GM23338 (cell line): ENCODE results near the gene PCCB. TPM values are rescaled to one million over a fixed set of nuclear protein-coding genes. Genes with fewer than 3 reads are reported as not detected.

Experiments used
- ATAC-seq: fragments of 200-7000 bp; cut with Tn5 transposase; 3 replicates; pipeline ENCODE4 v1.9.1; 2020
- DNase-seq: peaks from one replicate; pipeline ENCODE4 v3.0.0-alpha.2; 2015; ENCODE audit warnings: low spot score
- H2AFZ ChIP-seq: fragments of 200-600 bp; sonication (generic); 2 replicates; pipeline ENCODE4 v1.8.0; 2016; ENCODE audit warnings: antibody characterized with exemption, mild to moderate bottlenecking, moderate library complexity
- H3F3A ChIP-seq: fragments of 200-600 bp; sonication (generic); replicated peaks from 2 replicates; pipeline ENCODE4 v1.8.0; 2017; ENCODE audit warnings: antibody characterized with exemption, mixed run types, low read depth
- H3K27ac ChIP-seq: fragments of 200-600 bp; sonication (generic); 2 replicates; pipeline ENCODE4 v1.6.1; 2016; ENCODE audit warnings: low read depth
- H3K27me3 ChIP-seq: fragments of 200-600 bp; sonication (generic); 2 replicates; pipeline ENCODE4 v1.8.0; 2016; ENCODE audit warnings: mild to moderate bottlenecking, mixed run types, moderate library complexity; ENCODE audit not compliant: insufficient read depth
- H3K36me3 ChIP-seq: fragments of 200-600 bp; sonication (generic); 2 replicates; pipeline ENCODE4 v1.8.0; 2016; ENCODE audit warnings: mild to moderate bottlenecking; ENCODE audit not compliant: insufficient read depth
- H3K4me1 ChIP-seq: fragments of 200-600 bp; sonication (generic); 2 replicates; pipeline ENCODE4 v1.8.0; 2016; ENCODE audit warnings: mild to moderate bottlenecking, moderate library complexity; ENCODE audit not compliant: insufficient read depth
- H3K4me2 ChIP-seq: fragments of 200-600 bp; sonication (generic); 2 replicates; pipeline ENCODE4 v1.7.1; 2017; ENCODE audit warnings: mixed run types
- H3K4me3 ChIP-seq: fragments of 200-600 bp; sonication (generic); 2 replicates; pipeline ENCODE4 v1.6.1; 2016; ENCODE audit warnings: mixed run types
- H3K79me2 ChIP-seq: fragments of 200-600 bp; sonication (generic); replicated peaks from 2 replicates; pipeline ENCODE4 v1.8.0; 2017; ENCODE audit warnings: mild to moderate bottlenecking; ENCODE audit not compliant: insufficient read depth
- H3K9me2 ChIP-seq: fragments of 200-600 bp; sonication (generic); 2 replicates; pipeline ENCODE4 v1.8.0; 2017; ENCODE audit not compliant: insufficient read depth
- H4K20me1 ChIP-seq: fragments of 200-600 bp; sonication (generic); replicated peaks from 2 replicates; pipeline ENCODE4 v1.8.0; 2017; ENCODE audit warnings: mild to moderate bottlenecking; ENCODE audit not compliant: insufficient read depth
- H3K27ac Mint-ChIP-seq: 2 replicates; pipeline ENCODE4 v1.8.0; 2020; ENCODE audit warnings: inconsistent platforms, mild to moderate bottlenecking, moderate library complexity, mixed read lengths
- H3K27me3 Mint-ChIP-seq: 3 replicates; pipeline ENCODE4 v1.8.0; 2022; ENCODE audit warnings: low read depth, mild to moderate bottlenecking, moderate library complexity, mixed read lengths, inconsistent platforms; ENCODE audit not compliant: insufficient read depth, poor library complexity
- H3K36me3 Mint-ChIP-seq: 3 replicates; pipeline ENCODE4 v1.8.0; 2021; ENCODE audit warnings: low read depth, mild to moderate bottlenecking, inconsistent platforms, moderate library complexity, mixed read lengths
- H3K4me1 Mint-ChIP-seq: 3 replicates; pipeline ENCODE4 v1.8.0; 2020; ENCODE audit warnings: mild to moderate bottlenecking, inconsistent platforms, mixed read lengths
- H3K4me3 Mint-ChIP-seq: 3 replicates; pipeline ENCODE4 v1.8.0; 2021; ENCODE audit warnings: moderate library complexity, mild to moderate bottlenecking, inconsistent platforms, mixed read lengths
- H3K9me3 Mint-ChIP-seq: 3 replicates; pipeline ENCODE4 v1.8.0; 2020; ENCODE audit warnings: moderate library complexity, mild to moderate bottlenecking, inconsistent platforms, mixed read lengths
- CREB1 ChIP-seq: fragments of 250-450 bp; sonication (Bioruptor Pico); IDR thresholded peaks from 2 replicates; pipeline ENCODE4 v1.5.0; 2020; ENCODE audit warnings: low read depth, mild to moderate bottlenecking, moderate library complexity
- EZH2 ChIP-seq: fragments of 200-600 bp; sonication (generic); IDR thresholded peaks from one replicate; pipeline ENCODE4 v1.8.0; 2017; ENCODE audit warnings: antibody characterized with exemption, mild to moderate bottlenecking, low read depth; ENCODE audit not compliant: unreplicated experiment
- EZH2phosphoT487 ChIP-seq: fragments of 200-600 bp; sonication (generic); IDR thresholded peaks from one replicate; pipeline ENCODE4 v1.8.1; 2018; ENCODE audit warnings: antibody characterized with exemption; ENCODE audit not compliant: unreplicated experiment
- JUNB ChIP-seq: IDR thresholded peaks from one replicate; pipeline ENCODE4 v1.6.1; 2016; ENCODE audit warnings: antibody characterized with exemption; ENCODE audit not compliant: unreplicated experiment
- NANOG ChIP-seq: IDR thresholded peaks from 2 replicates; pipeline ENCODE4 v1.6.1; 2016; ENCODE audit warnings: antibody characterized with exemption, borderline replicate concordance
- POLR2AphosphoS5 ChIP-seq: IDR thresholded peaks from 2 replicates; pipeline ENCODE4 v1.6.1; 2016; ENCODE audit warnings: antibody characterized with exemption, low read depth
- STAT1 ChIP-seq: IDR thresholded peaks from one replicate; pipeline ENCODE4 v1.6.1; 2016; ENCODE audit warnings: antibody characterized with exemption; ENCODE audit not compliant: unreplicated experiment
- ZNF114 ChIP-seq: fragments of 250-450 bp; sonication (Bioruptor Pico); IDR thresholded peaks from 2 replicates; pipeline ENCODE4 v1.5.0; 2020; ENCODE audit warnings: mild to moderate bottlenecking, moderate library complexity
- ZNF331 ChIP-seq: fragments of 250-450 bp; sonication (Bioruptor Pico); IDR thresholded peaks from 2 replicates; pipeline ENCODE4 v1.5.0; 2020; ENCODE audit warnings: low read depth, mild to moderate bottlenecking, moderate library complexity
- polyA plus RNA-seq: library from polyadenylated mRNA; unstranded; fragments of >200 nt; fragmentation: Nextera tagmentation; extraction: Ambion mirVana; gene quantifications from 2 replicates; pipeline ENCODE4 v1.2.1, GENCODE V29; 2016
- total RNA-seq: library from RNA; depleted of rRNA; stranded (reverse); fragments of >200 nt; shearing (Covaris generic); gene quantifications from 2 replicates; pipeline ENCODE4 v1.2.3, GENCODE V29; 2014
- TF ChIP-seq, protein P1 (sequence below), 2 experiments: fragments of 200-600 bp in 1 of 2; sonication (generic) in 1 of 2; conservative IDR thresholded peaks; 2 replicates each; pipeline versions ENCODE4 v1.5.1 to v1.6.1; 2016 to 2017; ENCODE audit warnings: antibody characterized with exemption in 2 of 2, low read depth in 2 of 2, mild to moderate bottlenecking in 2 of 2, moderate library complexity in 1 of 2
- TF ChIP-seq, protein P2 (sequence below): IDR thresholded peaks from 2 replicates; pipeline ENCODE4 v1.6.1; 2016; ENCODE audit warnings: antibody characterized with exemption
- TF ChIP-seq, protein P3 (sequence below): fragments of 250-450 bp; sonication (Bioruptor Pico); IDR thresholded peaks from 2 replicates; pipeline ENCODE4 v1.5.0; 2020; ENCODE audit warnings: mild to moderate bottlenecking, moderate library complexity
- TF ChIP-seq, protein P4 (sequence below): IDR thresholded peaks from one replicate; pipeline ENCODE4 v1.6.1; 2018; ENCODE audit warnings: antibody characterized with exemption; ENCODE audit not compliant: unreplicated experiment

The PCCB gene
- total and polyA plus RNA-seq, 2 experiments from 2014 or later: 42.7 to 76.8 TPM

DNA sequence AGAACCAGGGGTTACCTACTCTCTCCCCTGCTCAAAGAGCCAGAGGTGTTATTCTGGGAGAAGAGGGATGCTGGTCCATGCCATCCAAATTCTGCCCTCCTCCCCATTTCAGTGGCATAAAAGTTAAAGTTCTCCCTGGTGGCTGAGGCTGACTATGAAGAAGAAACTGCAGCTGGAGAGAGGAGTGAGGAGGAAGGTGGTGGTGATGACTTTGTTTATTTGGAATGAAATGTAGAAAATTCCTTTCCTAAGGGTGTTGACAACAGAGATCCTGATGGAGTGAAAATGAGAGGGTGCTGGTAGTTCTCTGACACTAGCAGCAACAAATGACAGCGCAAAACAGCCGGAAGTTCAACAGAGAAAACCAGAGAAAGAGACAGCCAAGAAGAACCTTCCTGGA, 100.4 kb downstream of the PCCB start:
- H3F3A ChIP-seq: no peaks in the 10 kb centered on the region
- no peaks in the 10 kb centered on the region for H4K20me1 ChIP-seq
- no peak overlapping the region for H3K4me3 Mint-ChIP-seq
- no peak overlapping the region for H3K4me3 ChIP-seq
- peaks cover 12% of the 10 kb centered on the region for H3K4me1 Mint-ChIP-seq
- no peaks in the 10 kb centered on the region; the same call in 1 of the 2 replicates for H3K4me1 ChIP-seq
- 0 out of 3 replicates have a peak, but pooled peaks cover 4% of the 10 kb centered on the region for H3K36me3 Mint-ChIP-seq
- no peak overlapping the region for H3K4me2 ChIP-seq
- TF ChIP-seq EZH2phosphoT487: no peak
- TF ChIP-seq CREB1 (CRISPR knock-in tag): no peak
- TF ChIP-seq, protein P1, sequence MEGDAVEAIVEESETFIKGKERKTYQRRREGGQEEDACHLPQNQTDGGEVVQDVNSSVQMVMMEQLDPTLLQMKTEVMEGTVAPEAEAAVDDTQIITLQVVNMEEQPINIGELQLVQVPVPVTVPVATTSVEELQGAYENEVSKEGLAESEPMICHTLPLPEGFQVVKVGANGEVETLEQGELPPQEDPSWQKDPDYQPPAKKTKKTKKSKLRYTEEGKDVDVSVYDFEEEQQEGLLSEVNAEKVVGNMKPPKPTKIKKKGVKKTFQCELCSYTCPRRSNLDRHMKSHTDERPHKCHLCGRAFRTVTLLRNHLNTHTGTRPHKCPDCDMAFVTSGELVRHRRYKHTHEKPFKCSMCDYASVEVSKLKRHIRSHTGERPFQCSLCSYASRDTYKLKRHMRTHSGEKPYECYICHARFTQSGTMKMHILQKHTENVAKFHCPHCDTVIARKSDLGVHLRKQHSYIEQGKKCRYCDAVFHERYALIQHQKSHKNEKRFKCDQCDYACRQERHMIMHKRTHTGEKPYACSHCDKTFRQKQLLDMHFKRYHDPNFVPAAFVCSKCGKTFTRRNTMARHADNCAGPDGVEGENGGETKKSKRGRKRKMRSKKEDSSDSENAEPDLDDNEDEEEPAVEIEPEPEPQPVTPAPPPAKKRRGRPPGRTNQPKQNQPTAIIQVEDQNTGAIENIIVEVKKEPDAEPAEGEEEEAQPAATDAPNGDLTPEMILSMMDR (conservative IDR thresholded peaks at IDR 0.05; ENCODE audit: low read depth in 2 of 2): no peak
- TF ChIP-seq, protein P2, sequence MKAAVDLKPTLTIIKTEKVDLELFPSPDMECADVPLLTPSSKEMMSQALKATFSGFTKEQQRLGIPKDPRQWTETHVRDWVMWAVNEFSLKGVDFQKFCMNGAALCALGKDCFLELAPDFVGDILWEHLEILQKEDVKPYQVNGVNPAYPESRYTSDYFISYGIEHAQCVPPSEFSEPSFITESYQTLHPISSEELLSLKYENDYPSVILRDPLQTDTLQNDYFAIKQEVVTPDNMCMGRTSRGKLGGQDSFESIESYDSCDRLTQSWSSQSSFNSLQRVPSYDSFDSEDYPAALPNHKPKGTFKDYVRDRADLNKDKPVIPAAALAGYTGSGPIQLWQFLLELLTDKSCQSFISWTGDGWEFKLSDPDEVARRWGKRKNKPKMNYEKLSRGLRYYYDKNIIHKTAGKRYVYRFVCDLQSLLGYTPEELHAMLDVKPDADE: no peak
- TF ChIP-seq STAT1: no peak
- TF ChIP-seq, protein P3, sequence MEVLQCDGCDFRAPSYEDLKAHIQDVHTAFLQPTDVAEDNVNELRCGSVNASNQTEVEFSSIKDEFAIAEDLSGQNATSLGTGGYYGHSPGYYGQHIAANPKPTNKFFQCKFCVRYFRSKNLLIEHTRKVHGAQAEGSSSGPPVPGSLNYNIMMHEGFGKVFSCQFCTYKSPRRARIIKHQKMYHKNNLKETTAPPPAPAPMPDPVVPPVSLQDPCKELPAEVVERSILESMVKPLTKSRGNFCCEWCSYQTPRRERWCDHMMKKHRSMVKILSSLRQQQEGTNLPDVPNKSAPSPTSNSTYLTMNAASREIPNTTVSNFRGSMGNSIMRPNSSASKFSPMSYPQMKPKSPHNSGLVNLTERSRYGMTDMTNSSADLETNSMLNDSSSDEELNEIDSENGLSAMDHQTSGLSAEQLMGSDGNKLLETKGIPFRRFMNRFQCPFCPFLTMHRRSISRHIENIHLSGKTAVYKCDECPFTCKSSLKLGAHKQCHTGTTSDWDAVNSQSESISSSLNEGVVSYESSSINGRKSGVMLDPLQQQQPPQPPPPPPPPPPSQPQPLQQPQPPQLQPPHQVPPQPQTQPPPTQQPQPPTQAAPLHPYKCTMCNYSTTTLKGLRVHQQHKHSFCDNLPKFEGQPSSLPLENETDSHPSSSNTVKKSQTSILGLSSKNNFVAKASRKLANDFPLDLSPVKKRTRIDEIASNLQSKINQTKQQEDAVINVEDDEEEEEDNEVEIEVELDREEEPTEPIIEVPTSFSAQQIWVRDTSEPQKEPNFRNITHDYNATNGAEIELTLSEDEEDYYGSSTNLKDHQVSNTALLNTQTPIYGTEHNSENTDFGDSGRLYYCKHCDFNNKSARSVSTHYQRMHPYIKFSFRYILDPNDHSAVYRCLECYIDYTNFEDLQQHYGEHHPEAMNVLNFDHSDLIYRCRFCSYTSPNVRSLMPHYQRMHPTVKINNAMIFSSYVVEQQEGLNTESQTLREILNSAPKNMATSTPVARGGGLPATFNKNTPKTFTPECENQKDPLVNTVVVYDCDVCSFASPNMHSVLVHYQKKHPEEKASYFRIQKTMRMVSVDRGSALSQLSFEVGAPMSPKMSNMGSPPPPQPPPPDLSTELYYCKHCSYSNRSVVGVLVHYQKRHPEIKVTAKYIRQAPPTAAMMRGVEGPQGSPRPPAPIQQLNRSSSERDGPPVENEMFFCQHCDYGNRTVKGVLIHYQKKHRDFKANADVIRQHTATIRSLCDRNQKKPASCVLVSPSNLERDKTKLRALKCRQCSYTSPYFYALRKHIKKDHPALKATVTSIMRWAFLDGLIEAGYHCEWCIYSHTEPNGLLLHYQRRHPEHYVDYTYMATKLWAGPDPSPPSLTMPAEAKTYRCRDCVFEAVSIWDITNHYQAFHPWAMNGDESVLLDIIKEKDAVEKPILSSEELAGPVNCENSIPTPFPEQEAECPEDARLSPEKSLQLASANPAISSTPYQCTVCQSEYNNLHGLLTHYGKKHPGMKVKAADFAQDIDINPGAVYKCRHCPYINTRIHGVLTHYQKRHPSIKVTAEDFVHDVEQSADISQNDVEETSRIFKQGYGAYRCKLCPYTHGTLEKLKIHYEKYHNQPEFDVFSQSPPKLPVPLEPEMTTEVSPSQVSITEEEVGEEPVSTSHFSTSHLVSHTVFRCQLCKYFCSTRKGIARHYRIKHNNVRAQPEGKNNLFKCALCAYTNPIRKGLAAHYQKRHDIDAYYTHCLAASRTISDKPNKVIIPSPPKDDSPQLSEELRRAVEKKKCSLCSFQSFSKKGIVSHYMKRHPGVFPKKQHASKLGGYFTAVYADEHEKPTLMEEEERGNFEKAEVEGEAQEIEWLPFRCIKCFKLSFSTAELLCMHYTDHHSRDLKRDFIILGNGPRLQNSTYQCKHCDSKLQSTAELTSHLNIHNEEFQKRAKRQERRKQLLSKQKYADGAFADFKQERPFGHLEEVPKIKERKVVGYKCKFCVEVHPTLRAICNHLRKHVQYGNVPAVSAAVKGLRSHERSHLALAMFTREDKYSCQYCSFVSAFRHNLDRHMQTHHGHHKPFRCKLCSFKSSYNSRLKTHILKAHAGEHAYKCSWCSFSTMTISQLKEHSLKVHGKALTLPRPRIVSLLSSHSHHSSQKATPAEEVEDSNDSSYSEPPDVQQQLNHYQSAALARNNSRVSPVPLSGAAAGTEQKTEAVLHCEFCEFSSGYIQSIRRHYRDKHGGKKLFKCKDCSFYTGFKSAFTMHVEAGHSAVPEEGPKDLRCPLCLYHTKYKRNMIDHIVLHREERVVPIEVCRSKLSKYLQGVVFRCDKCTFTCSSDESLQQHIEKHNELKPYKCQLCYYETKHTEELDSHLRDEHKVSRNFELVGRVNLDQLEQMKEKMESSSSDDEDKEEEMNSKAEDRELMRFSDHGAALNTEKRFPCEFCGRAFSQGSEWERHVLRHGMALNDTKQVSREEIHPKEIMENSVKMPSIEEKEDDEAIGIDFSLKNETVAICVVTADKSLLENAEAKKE: no peak
- no peak for TF ChIP-seq ZNF114 (CRISPR knock-in tag)
- no peak for TF ChIP-seq ZNF331 (CRISPR knock-in tag)
- TF ChIP-seq, protein P4, sequence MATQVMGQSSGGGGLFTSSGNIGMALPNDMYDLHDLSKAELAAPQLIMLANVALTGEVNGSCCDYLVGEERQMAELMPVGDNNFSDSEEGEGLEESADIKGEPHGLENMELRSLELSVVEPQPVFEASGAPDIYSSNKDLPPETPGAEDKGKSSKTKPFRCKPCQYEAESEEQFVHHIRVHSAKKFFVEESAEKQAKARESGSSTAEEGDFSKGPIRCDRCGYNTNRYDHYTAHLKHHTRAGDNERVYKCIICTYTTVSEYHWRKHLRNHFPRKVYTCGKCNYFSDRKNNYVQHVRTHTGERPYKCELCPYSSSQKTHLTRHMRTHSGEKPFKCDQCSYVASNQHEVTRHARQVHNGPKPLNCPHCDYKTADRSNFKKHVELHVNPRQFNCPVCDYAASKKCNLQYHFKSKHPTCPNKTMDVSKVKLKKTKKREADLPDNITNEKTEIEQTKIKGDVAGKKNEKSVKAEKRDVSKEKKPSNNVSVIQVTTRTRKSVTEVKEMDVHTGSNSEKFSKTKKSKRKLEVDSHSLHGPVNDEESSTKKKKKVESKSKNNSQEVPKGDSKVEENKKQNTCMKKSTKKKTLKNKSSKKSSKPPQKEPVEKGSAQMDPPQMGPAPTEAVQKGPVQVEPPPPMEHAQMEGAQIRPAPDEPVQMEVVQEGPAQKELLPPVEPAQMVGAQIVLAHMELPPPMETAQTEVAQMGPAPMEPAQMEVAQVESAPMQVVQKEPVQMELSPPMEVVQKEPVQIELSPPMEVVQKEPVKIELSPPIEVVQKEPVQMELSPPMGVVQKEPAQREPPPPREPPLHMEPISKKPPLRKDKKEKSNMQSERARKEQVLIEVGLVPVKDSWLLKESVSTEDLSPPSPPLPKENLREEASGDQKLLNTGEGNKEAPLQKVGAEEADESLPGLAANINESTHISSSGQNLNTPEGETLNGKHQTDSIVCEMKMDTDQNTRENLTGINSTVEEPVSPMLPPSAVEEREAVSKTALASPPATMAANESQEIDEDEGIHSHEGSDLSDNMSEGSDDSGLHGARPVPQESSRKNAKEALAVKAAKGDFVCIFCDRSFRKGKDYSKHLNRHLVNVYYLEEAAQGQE: no peak
- TF ChIP-seq POLR2AphosphoS5: no peak
- no peak for TF ChIP-seq JUNB
- TF ChIP-seq NANOG: no peak
- no peak for TF ChIP-seq EZH2
- H3K27ac Mint-ChIP-seq: no peak overlapping the region
- ATAC-seq: no peak
- DNase-seq: no peak
- H2AFZ ChIP-seq: no peak overlapping the region
- H3K36me3 ChIP-seq: no peaks in the 10 kb centered on the region
- H3K27ac ChIP-seq: no peak overlapping the region
- no peaks in the 10 kb centered on the region; the same call in 2 of the 3 replicates for H3K9me3 Mint-ChIP-seq
- H3K9me2 ChIP-seq: no peaks in the 10 kb centered on the region
- peaks cover 1% of the 10 kb centered on the region for H3K27me3 Mint-ChIP-seq
- H3K27me3 ChIP-seq: no peaks in the 10 kb centered on the region
- H3K79me2 ChIP-seq: no peaks in the 10 kb centered on the region
